GM12801 (cell line): Measurements from ENCODE around the gene ODF2.

Experiments used
- CTCF ChIP-seq: IDR thresholded peaks from one replicate; pipeline ENCODE4 v1.5.1; 2011; ENCODE audit warnings: control low read depth; ENCODE audit not compliant: insufficient read length; ENCODE audit errors: extremely low read depth

The ODF2 gene

GRCh38 chr9:128505414-128505765 is 49.6 kb downstream of the ODF2 start:
- TF ChIP-seq CTCF: no peak

GRCh38 chr9:128512820-128513219 is 57.0 kb downstream of the ODF2 start:
- TF ChIP-seq CTCF: no peak

- TF ChIP-seq CTCF: no peak
Measured at GRCh38 chr9:128521956-128522355, 66.2 kb downstream of the ODF2 start.

- TF ChIP-seq CTCF: no peak
Measured at GRCh38 chr9:128523199-128523925, 67.6 kb downstream of the ODF2 start.

- no peak for TF ChIP-seq CTCF
Measured at GRCh38 chr9:128526720-128527119, 70.9 kb downstream of the ODF2 start.

- TF ChIP-seq CTCF: no peak
Measured at GRCh38 chr9:128528445-128529160, 72.8 kb downstream of the ODF2 start.

- no peak for TF ChIP-seq CTCF
Measured at GRCh38 chr9:128529191-128529590, 73.4 kb downstream of the ODF2 start.
